Ovary (tissue), 9 donors: ENCODE results near the gene DIDO1. TPM values are rescaled to one million over a fixed set of nuclear protein-coding genes. Genes with fewer than 3 reads are reported as not detected.
A peak's percentile ranks its signal among the peaks of the same experiment; 100 is the strongest.

Source experiments
- DNase-seq, 5 donors: peaks; one replicate each; pipeline ENCODE4 v3.0.0-alpha.2; 2019 to 2020
- H3K27ac ChIP-seq, 2 donors: fragments of 200-600 bp; one replicate each; pipeline versions ENCODE4 v1.5.1 to v1.8.0; 2019 to 2022
- H3K27me3 ChIP-seq: fragments of 200-600 bp; one replicate; pipeline ENCODE4 v1.8.0; 2022
- H3K36me3 ChIP-seq: fragments of 200-600 bp; sonication (generic); one replicate; pipeline ENCODE4 v1.5.1; 2019
- H3K4me1 ChIP-seq: one replicate; pipeline ENCODE4 v1.8.1; 2013; ENCODE audit warnings: mild to moderate bottlenecking, moderate library complexity; ENCODE audit not compliant: insufficient read depth
- H3K4me3 ChIP-seq: fragments of 200-600 bp; sonication (generic); one replicate; pipeline ENCODE4 v1.5.1; 2017
- H3K9me3 ChIP-seq, 2 donors: fragments of 200-600 bp in 1 of 2; sonication (generic) in 1 of 2; one replicate each; pipeline versions ENCODE4 v1.5.1 to v1.8.1; 2013 to 2019; ENCODE audit warnings: mild to moderate bottlenecking in 1 of 2, moderate library complexity in 1 of 2
- EP300 ChIP-seq: sonication (generic); formaldehyde crosslinking; IDR thresholded peaks from one replicate; pipeline ENCODE4 v1.6.1; 2017; ENCODE audit warnings: antibody characterized with exemption
- POLR2A ChIP-seq: fragments of 450-650 bp; IDR thresholded peaks from one replicate; pipeline ENCODE4 v1.6.1; 2017; ENCODE audit warnings: antibody characterized with exemption, mild to moderate bottlenecking, moderate library complexity
- WGBS, 3 donors: extraction: QIAGEN DNeasy Blood & Tissue Kit in 1 of 3; methylation state at CpG; one replicate each; pipeline versions ENCODE4 v1.1.5 to v1.1.7; 2013 to 2017; 5-methylcytosine and 5-hydroxymethylcytosine counted together
- intact Hi-C, 4 donors: fragments of 100-400 bp; cut with DNase I; formaldehyde crosslinking; loops; one replicate each; pipeline versions ENCODE4 v1.11.0 to v1.15.1; 2022 to 2023
- polyA plus RNA-seq, 2 donors: library from polyadenylated mRNA; stranded (reverse); fragments of 200-250 nt in 1 of 2; fragments of 350-450 nt in 1 of 2; fragmentation: Illumina TruSeq in 1 of 2; extraction: RNeasy Lipid Tissue Mini Kit (QIAGEN cat#74804) in 1 of 2; gene quantifications; one replicate each; pipeline ENCODE4 v1.2.3, GENCODE V29; 2013 to 2014
- total RNA-seq, 7 donors: library from RNA; depleted of rRNA in 2 of 7; stranded (reverse); fragments of >200 nt in 2 of 7; fragmentation: NEBNext Ultra II Directional in 3 of 7; extraction: Animal tissue kit (Norgen Biotek cat#: 25700) in 3 of 7; gene quantifications; one replicate each; pipeline versions ENCODE4 v1.1.0 to v1.2.4, GENCODE V29; 2016 to 2023
- TF ChIP-seq, protein P1 (sequence below), 3 donors: fragments of 450-650 bp in 2 of 3; fragments of 200-600 bp in 1 of 3; IDR thresholded peaks; one replicate each; pipeline versions ENCODE4 v1.5.1 to v1.8.0; 2016 to 2022; ENCODE audit warnings: antibody characterized with exemption in 3 of 3, mild to moderate bottlenecking in 1 of 3
- donor health status: DM: no; HTN: no; CAD: no; lungs with moderate emphysema.
- donor health status: DM: no; HTN: no; CAD: no.
- donor health status: Bipolar disorder and iron deficiency.
- donor health status: DM: yes; HTN: yes; CAD: no.
- donor health status: DM: no; HTN: no; CAD: no.
- donor health status: DM: yes; HTN: yes; CAD: no.

Gene DIDO1
- total and polyA plus RNA-seq, 9 donors: 42.9 to 82.2 (median 56.2) TPM

DNA sequence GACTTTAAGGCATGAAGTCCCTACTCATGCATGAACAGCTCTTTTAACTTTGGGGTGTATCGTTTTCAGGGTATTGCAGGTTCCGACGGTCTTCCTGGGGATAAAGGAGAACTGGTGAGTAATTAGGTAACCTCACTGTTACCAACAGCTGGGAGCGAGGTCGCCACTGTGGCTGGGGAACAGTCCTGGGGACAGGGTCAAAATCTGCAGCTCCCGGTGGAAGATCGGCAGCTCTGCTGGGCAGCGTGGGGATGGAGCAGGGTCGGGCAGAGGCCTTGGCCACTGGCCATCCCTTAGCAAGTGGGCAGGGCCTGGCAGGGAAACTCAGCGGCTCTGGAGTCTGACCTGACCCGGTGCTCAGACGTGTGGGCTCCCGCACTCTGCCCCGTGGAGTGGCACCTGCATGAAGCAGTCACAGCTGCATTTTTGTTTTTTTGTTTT lies 93.3 kb downstream of the DIDO1 start:
- intact Hi-C loops: no loop called here
- H3K27me3 ChIP-seq: no peaks in the 10 kb centered on the region
- H3K9me3 ChIP-seq: no peaks in the 10 kb centered on the region
- H3K4me1 ChIP-seq: peaks cover 7% of the 10 kb centered on the region
- DNase-seq: peak in 2 of 5 donors; percentile 24
- no peak overlapping the region for H3K4me3 ChIP-seq
- WGBS, 3 donors: 42 to 62% (median 44%) methylated on average over 14 of the region's 14 CpGs
- no peak overlapping the region for H3K27ac ChIP-seq
- no peaks in the 10 kb centered on the region for H3K36me3 ChIP-seq
- TF ChIP-seq EP300 (no peak), POLR2A (no peak)
- TF ChIP-seq, protein P1, sequence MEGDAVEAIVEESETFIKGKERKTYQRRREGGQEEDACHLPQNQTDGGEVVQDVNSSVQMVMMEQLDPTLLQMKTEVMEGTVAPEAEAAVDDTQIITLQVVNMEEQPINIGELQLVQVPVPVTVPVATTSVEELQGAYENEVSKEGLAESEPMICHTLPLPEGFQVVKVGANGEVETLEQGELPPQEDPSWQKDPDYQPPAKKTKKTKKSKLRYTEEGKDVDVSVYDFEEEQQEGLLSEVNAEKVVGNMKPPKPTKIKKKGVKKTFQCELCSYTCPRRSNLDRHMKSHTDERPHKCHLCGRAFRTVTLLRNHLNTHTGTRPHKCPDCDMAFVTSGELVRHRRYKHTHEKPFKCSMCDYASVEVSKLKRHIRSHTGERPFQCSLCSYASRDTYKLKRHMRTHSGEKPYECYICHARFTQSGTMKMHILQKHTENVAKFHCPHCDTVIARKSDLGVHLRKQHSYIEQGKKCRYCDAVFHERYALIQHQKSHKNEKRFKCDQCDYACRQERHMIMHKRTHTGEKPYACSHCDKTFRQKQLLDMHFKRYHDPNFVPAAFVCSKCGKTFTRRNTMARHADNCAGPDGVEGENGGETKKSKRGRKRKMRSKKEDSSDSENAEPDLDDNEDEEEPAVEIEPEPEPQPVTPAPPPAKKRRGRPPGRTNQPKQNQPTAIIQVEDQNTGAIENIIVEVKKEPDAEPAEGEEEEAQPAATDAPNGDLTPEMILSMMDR (IDR thresholded peaks at IDR 0.05): no peak

DNA sequence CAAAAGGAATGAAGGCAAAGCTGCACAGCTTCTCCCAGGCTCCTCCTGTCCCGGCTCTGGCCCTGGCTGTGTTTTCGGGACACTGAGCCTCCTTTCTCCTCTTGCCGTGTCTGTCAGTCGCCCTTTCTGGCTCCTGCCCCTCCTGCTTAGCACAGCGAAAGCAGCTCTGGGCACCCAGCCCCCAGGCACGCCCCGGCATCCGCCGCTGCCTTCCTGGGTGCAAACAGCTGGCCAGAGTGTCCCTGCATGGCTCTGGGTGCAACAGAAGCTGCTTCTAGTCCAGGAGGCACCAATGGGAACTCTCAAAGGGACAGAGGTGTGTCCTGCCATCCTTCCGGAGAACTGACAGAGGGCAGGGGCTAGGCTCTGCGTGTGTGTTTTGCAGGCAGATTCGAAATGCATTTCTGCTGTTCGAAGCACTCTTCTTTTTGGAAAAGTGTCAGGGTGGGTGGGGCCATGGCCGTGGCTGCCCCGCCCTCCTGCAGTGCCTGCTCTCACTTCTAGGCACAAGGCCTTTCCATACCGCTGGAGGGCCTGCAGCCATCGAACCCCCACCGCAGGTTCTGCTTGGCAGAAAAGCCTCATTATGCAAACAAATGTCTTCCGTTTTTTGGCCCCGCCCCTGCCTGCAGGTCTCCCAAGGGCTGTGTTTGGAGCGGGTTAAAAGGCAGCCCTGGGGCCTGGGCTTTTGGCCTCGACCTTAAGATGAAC lies 93.9 kb downstream of the DIDO1 start:
- no peak for TF ChIP-seq EP300
- TF ChIP-seq POLR2A: no peak
- TF ChIP-seq, protein P1 (IDR thresholded peaks at IDR 0.05): peak in 1 of 3 donors; percentile 6
- Histone ChIP-seq H3K9me3 (no peaks in the 10 kb centered on the region), H3K4me1 (peaks cover 7% of the 10 kb centered on the region), H3K36me3 (no peaks in the 10 kb centered on the region), H3K27ac (no peak overlapping the region), H3K4me3 (no peak overlapping the region), H3K27me3 (no peaks in the 10 kb centered on the region)
- intact Hi-C loops: no loop called here
- DNase-seq: peak in 4 of 5 donors; percentile 48 to 69 (median 62)
- WGBS, 3 donors: 12 to 16% (median 13%) methylated on average over 22 of the region's 22 CpGs

DNA sequence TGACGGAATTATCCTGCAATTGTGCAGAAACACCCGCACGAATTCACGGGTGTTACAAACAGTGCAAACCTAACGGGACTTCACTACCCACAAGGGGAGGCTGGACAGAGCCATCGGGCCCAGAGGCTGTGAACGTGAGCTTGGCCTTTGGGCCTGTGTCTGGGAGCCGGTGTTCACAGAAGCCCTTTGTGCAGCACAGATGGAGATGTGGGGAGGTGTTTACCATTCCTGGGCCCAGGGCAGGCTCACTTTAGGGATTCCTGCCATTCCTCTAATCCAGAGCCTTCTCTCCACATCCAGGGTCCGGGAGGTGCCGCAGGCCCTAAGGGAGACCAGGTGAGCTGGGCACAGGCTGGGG lies 94.5 kb downstream of the DIDO1 start:
- no peak overlapping the region for H3K4me3 ChIP-seq
- H3K27me3 ChIP-seq: no peaks in the 10 kb centered on the region
- peaks cover 7% of the 10 kb centered on the region for H3K4me1 ChIP-seq
- TF ChIP-seq POLR2A: no peak
- TF ChIP-seq EP300: no peak
- H3K36me3 ChIP-seq: no peaks in the 10 kb centered on the region
- WGBS, 3 donors: 25 to 45% (median 36%) methylated on average over 10 of the region's 10 CpGs
- no peaks in the 10 kb centered on the region for H3K9me3 ChIP-seq
- no peak overlapping the region for H3K27ac ChIP-seq
- intact Hi-C loops: no loop called here
- no peak for DNase-seq

DNA sequence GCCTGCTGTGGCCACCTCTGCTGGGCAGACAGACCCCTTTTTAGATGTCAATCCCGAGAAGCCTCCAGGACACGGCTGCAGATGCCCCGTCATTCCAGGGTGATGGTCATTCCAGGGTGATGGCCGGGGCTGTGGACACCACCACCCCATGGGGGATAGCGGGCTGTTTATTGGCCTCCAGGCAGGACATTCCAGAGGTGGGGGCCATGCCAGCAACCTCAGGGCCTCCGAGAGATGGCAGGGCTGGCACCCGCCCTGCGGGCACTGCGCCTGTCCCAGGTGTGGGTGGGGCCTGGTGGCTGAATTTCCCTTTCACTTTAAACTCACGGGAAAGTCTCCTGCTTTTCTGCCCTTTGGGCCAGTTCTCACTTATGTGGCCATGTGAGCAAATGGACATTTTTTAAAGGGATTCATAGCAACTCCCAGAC lies 94.9 kb downstream of the DIDO1 start:
- 78 to 87% (median 85%) methylated on average over 10 of the region's 10 CpGs for WGBS, 3 donors
- Histone ChIP-seq H3K9me3 (no peaks in the 10 kb centered on the region), H3K4me3 (no peak overlapping the region), H3K27me3 (no peaks in the 10 kb centered on the region), H3K27ac (no peak overlapping the region), H3K4me1 (peaks cover 7% of the 10 kb centered on the region), H3K36me3 (no peaks in the 10 kb centered on the region)
- TF ChIP-seq POLR2A (no peak), EP300 (no peak)
- TF ChIP-seq, protein P1 (IDR thresholded peaks at IDR 0.05): no peak
- peak in 1 of 5 donors; percentile 26 for DNase-seq
- intact Hi-C loops: no loop called here

DNA sequence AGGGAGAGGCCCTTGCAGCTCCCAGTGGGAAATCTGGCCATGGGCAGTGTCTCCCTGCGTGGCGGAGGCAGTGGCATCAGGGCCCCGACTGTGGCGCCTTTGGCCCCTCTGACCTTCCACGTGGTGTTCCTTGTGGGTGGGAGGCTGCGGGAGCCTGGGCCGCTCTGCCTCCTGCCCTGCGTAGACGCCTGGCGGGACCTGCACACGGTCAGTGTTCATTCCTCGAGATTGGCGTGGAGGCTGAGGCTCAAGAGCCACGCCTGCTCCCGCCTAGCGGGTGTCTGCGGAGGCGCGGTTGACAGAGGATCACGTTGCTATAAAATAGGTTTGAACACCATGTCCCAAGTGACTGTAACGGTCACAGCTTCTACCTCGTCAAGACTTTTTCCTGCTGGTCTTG lies 95.5 kb downstream of the DIDO1 start:
- intact Hi-C loops: no loop called here
- peak in 1 of 5 donors; percentile 22 for DNase-seq
- H3K4me1 ChIP-seq: peaks cover 7% of the 10 kb centered on the region
- H3K4me3 ChIP-seq: no peak overlapping the region
- TF ChIP-seq, protein P1 (IDR thresholded peaks at IDR 0.05): no peak
- no peak overlapping the region for H3K27ac ChIP-seq
- WGBS, 3 donors: 90 to 95% (median 90%) methylated on average over 18 to 22 of the region's 22 CpGs
- H3K9me3 ChIP-seq: no peaks in the 10 kb centered on the region
- H3K27me3 ChIP-seq: no peaks in the 10 kb centered on the region
- H3K36me3 ChIP-seq: no peaks in the 10 kb centered on the region
